MCF 10A (cell line): ENCODE measurements around the gene CCDC106. TPM values are rescaled to one million over a fixed set of nuclear protein-coding genes. Genes with fewer than 3 reads are reported as not detected.

ENCODE experiments used
- BruUV-seq: library from RNA; stranded (reverse); fragments of 400-500 nt; replicated peaks from 2 replicates; lab custom pipeline; 2021; lab: Mats Ljungman, UMichigan
- CTCF ChIA-PET: fragments of 300-600 bp; sonication (Branson Sonifier 250); formaldehyde crosslinking; extraction: SDS; loops from one replicate; lab custom pipeline; 2021; ENCODE audit warnings: antibody characterized with exemption, inconsistent platforms; lab: Yijun Ruan, JAX
- POLR2A ChIA-PET: fragments of 300-600, 350-650 bp; sonication (Branson Sonifier 250); formaldehyde crosslinking; extraction: SDS; loops from one replicate; lab custom pipeline; 2020; ENCODE audit warnings: antibody characterized with exemption, inconsistent platforms; lab: Yijun Ruan, JAX
- DNase-seq: peaks from one replicate; pipeline ENCODE4 v3.0.0-alpha.2; 2018; ENCODE audit not compliant: unreplicated experiment
- H3K27ac Mint-ChIP-seq: one replicate; pipeline ENCODE4 v1.8.0; 2022; ENCODE audit warnings: mild to moderate bottlenecking, low read depth, mixed read lengths; ENCODE audit not compliant: unreplicated experiment
- H3K27me3 Mint-ChIP-seq: one replicate; pipeline ENCODE4 v1.8.0; 2022; ENCODE audit warnings: mixed read lengths; ENCODE audit not compliant: insufficient read depth, unreplicated experiment
- H3K36me3 Mint-ChIP-seq: one replicate; pipeline ENCODE4 v1.8.0; 2022; ENCODE audit warnings: mild to moderate bottlenecking, moderate library complexity, mixed read lengths; ENCODE audit not compliant: insufficient read depth, unreplicated experiment
- H3K4me1 Mint-ChIP-seq: one replicate; pipeline ENCODE4 v1.8.0; 2022; ENCODE audit warnings: mixed read lengths; ENCODE audit not compliant: insufficient read depth, unreplicated experiment
- H3K4me3 Mint-ChIP-seq: one replicate; pipeline ENCODE4 v1.8.0; 2022; ENCODE audit warnings: mild to moderate bottlenecking, moderate library complexity, mixed read lengths; ENCODE audit not compliant: unreplicated experiment
- H3K9me3 Mint-ChIP-seq: one replicate; pipeline ENCODE4 v1.8.0; 2022; ENCODE audit warnings: mixed read lengths; ENCODE audit not compliant: unreplicated experiment
- CTCF ChIP-seq: fragments of 200-600 bp; IDR thresholded peaks from one replicate; pipeline ENCODE4 v1.8.0; 2022; ENCODE audit warnings: antibody characterized with exemption, mild to moderate bottlenecking; ENCODE audit not compliant: unreplicated experiment
- intact Hi-C: fragments of 100-400 bp; cut with micrococcal nuclease; formaldehyde crosslinking; loops from 2 replicates; pipeline ENCODE4 v1.14.1; 2022
- total RNA-seq: library from RNA; stranded (reverse); gene quantifications from 2 replicates; pipeline ENCODE4 v1.2.3, GENCODE V29; 2022

Gene CCDC106
- total RNA-seq, 1 experiment from 2014 or later, result 2.5 TPM

GRCh38 chr19:55688422-55689218, 40.6 kb downstream of the CCDC106 start:
- CTCF ChIA-PET, result no interaction called here
- Mint-ChIP-seq H3K9me3 (no peaks in the 10 kb centered on the region), H3K36me3 (peaks cover 49% of the 10 kb centered on the region), H3K27me3 (no peaks in the 10 kb centered on the region), H3K27ac (no peak overlapping the region), H3K4me1 (no peaks in the 10 kb centered on the region), H3K4me3 (no peak overlapping the region)
- no TSS peak for BruUV-seq
- intact Hi-C loops, result no loop called here
- POLR2A ChIA-PET, result interaction anchor here (1.4 kb wide), 1 partner anchor 12 kb away, joined by 4 read pairs; no protein-coding TSS in a partner anchor
- no peak for DNase-seq
- TF ChIP-seq CTCF, result no peak

- Mint-ChIP-seq H3K4me3 (no peak overlapping the region), H3K9me3 (no peaks in the 10 kb centered on the region), H3K27ac (no peak overlapping the region), H3K4me1 (no peaks in the 10 kb centered on the region), H3K27me3 (no peaks in the 10 kb centered on the region), H3K36me3 (peaks cover 50% of the 10 kb centered on the region)
- TF ChIP-seq CTCF, result no peak
- DNase-seq, result no peak
- intact Hi-C loops, result no loop called here
- ChIA-PET CTCF (no interaction called here), POLR2A (no interaction called here)
- no TSS peak for BruUV-seq
Observed at GRCh38 chr19:55689411-55690108, 41.5 kb downstream of the CCDC106 start.

- no peaks in the 10 kb centered on the region for H3K4me1 Mint-ChIP-seq
- DNase-seq, result no peak
- BruUV-seq, result no TSS peak
- TF ChIP-seq CTCF, result no peak
- H3K36me3 Mint-ChIP-seq, result peaks cover 49% of the 10 kb centered on the region
- no peaks in the 10 kb centered on the region for H3K9me3 Mint-ChIP-seq
- H3K27me3 Mint-ChIP-seq, result no peaks in the 10 kb centered on the region
- ChIA-PET CTCF (no interaction called here), POLR2A (no interaction called here)
- intact Hi-C loops, result no loop called here
- no peak overlapping the region for H3K27ac Mint-ChIP-seq
- H3K4me3 Mint-ChIP-seq, result no peak overlapping the region
Observed at GRCh38 chr19:55690109-55690768, 42.2 kb downstream of the CCDC106 start.
